GM21619 (cell line): Measurements from ENCODE around the gene CYP11A1.

Source experiments
- ATAC-seq: cut with Tn5 transposase; IDR thresholded peaks from one replicate; pipeline ENCODE4 v1.9.1; 2021; ENCODE audit not compliant: unreplicated experiment

The CYP11A1 gene

GRCh38 chr15:74350295-74351275, 16.9 kb downstream of the CYP11A1 start:
- no peak for ATAC-seq

- no peak for ATAC-seq
These were observed 18.1 kb downstream of the CYP11A1 start for GRCh38 chr15:74349241-74349778.

GRCh38 chr15:74347757-74348250, 19.6 kb downstream of the CYP11A1 start:
- ATAC-seq = no peak

DNA sequence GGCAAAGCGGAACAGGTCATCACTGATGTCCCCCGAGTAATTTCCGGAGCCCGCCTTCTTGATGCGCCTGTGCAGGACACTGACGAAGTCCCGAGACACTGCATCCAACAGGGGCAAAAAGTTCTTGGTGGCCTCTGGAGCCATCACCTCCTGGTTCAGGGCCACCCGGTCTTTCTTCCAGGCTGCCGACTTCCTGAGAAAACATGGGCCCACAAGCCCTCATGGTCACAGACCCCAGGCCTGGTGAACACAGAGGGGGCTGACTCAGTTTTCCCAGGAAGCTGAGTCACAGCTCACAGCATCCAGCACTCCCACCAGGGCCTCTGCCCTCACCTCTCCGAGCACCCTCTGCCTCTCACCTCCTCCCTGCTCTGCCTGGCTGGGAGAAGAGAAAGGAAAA, 22.4 kb downstream of the CYP11A1 start:
- no peak for ATAC-seq

- no peak for ATAC-seq
These were observed 23.7 kb downstream of the CYP11A1 start for GRCh38 chr15:74343797-74344127.

DNA sequence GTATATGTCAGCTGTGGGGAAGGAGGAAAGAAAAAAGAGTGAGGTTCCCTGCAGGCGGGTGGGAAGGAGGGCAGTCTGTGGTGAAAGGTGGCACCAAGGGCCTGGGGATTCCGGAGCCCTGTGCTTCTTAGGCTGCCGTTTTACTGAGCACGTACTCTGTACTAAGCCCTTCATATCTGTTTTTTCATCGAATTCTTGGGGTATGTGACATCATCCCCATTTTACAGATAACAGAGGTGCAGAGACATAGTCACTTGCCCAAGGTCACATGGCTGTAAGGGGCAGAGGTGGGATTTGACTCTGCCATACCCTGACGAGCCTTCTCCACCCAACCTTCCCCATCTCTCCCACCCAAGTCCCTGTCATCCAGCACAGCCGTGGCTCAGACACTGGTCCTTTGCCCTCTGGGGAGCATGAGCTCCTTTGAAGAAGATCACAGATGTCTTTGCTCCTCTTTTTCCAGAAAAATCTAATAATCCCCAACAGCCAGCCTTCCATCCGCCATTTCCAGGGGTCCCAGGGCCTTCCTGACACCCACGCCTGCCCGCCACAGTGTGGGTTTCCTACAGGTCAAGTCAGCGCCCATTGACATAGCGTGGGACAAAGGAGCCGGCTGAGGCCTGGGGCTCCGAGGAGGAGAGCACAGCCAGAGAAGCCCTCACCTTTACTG, 24.2 kb downstream of the CYP11A1 start:
- ATAC-seq = no peak

GRCh38 chr15:74340150-74340549, 27.3 kb downstream of the CYP11A1 start:
- ATAC-seq = no peak

GRCh38 chr15:74339371-74339770, 28.1 kb downstream of the CYP11A1 start:
- no peak for ATAC-seq

GRCh38 chr15:74338676-74339075, 28.8 kb downstream of the CYP11A1 start:
- ATAC-seq = no peak

GRCh38 chr15:74337607-74338211, 29.7 kb downstream of the CYP11A1 start:
- no peak for ATAC-seq

- no peak for ATAC-seq
These were observed 30.3 kb downstream of the CYP11A1 start for GRCh38 chr15:74337146-74337545.

DNA sequence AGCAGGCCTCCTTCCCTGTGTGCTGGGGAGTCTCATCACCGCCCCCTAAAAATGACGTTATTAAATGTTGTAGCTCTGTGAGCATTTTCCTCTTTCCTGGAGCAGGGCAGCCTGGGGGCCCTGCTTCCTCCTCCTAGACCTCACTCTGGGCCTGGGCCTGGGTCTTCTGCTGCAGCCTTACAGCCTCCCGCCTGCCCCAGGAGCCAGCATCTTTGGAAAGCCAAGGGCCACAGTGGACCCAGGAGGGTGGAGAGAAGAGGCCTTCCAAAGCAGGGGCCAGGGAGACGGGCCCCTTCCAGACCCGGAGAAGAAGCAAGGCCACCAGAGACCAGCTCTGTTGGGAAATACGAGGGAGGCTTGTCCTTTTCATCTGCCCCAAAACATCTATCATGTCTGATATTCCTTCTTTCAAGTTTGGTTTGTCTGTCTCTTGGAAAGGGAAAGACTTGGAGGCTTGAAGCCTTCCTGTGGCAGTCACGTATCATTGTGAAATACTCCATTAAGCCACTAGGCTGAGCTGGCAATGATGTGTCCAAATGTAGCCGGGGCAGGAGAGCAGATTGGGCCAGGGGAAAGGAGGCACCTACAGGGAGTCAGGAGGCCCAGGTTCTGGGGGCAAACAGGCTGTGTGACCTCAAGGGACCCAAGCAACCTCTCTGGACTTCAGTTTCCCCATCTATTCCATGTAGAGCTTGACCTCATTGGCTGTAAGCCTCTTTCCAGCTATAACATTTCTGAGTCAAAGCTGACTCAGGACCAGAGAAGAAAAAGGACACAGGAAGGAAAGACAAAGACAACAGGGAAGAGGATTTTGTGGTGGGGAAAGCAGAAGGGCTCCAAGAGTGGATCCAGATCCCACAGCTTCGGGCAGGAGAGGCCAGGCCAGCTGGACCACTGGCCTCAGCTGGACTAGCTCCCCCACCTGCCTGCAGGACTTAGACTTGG, 31.1 kb downstream of the CYP11A1 start:
- ATAC-seq = no peak

- no peak for ATAC-seq
These were observed 32.0 kb downstream of the CYP11A1 start for GRCh38 chr15:74335396-74335795.

DNA sequence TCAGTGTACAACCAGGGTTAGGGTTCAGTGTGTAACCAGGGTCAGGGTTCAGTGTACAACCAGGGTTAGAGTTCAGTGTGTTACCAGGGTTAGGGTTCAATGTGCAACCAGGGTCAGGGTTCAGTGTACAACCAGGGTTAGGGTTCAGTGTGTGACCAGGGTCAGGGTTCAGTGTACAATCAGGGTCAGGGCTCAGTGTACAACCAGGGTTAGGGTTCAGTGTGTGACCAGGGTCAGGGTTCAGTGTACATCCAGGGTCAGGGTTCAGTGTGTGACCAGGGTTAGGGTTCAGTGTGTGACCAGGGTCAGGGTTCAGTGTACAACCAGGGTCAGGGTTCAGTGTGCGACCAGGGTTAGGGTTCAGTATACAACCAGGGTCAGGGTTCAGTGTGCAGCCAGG, 33.3 kb downstream of the CYP11A1 start:
- no peak for ATAC-seq

DNA sequence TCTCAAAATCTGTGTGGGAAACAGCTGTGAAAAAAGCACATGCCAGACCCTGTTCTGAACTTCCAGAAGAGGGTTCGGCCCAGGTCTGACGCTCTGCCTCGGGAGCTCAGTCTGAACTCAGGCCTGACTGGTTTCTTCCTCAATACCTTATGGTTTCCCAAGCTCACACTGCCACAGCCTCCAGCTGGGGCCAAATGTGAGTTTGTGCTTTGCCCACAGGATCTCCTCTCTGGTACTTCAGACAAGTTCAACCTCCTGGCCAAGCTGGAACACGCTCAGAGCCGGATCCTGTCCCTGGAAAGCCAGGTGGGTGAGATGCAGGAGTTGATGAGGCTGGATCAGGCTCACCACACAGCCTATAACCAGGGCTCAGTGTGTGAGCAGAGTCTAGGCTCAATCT, 33.8 kb downstream of the CYP11A1 start:
- ATAC-seq = no peak

- no peak for ATAC-seq
These were observed 34.4 kb downstream of the CYP11A1 start for GRCh38 chr15:74333093-74333492.

DNA sequence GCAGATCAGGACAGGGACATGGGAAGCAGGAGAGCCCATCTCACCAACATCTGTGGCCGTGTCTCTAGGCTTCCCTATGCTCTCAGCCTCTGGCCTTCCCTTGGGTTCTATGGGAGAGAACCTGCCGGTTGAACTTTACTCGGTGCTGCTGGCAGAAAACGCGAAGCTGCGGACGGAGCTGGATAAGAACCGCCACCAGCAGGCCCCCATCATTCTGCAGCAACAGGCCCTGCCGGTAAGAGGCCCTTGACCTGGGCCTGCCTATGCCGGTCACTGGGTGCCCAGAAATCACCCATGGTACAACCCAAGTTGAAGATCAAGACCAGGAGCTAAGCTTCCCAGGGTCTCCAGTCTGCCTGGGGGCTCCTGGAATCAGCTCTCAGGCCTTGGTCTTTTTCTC, 34.8 kb downstream of the CYP11A1 start:
- no peak for ATAC-seq

DNA sequence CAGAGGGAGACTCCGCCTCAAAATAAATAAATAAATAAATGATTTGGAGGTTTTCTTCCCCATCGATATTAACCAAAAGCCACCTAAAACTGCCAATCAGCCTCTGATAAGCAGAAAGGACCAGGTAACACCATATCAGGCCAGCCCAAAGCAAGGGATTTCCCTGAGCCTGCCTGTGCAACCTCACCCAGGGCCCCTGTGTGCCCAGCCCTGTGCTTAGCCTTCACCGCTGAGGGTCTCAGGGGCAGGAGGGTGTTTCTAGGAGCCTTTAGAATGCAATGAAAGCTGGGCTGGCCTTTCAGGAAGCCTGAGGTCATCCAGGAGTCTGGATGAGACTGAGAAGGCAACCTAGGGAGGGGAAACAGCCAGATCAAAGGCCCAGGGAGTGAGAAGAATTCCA, 35.4 kb downstream of the CYP11A1 start:
- ATAC-seq = no peak

- ATAC-seq = no peak
These were observed 36.5 kb downstream of the CYP11A1 start for GRCh38 chr15:74330861-74331408.
